Measurements from ENCODE around the gene ACO2.
"Not testable (repeated sequence)": the region's sequence is repeated elsewhere in the genome, so short reads cannot be mapped to it uniquely, and the experiment has no call there.

Gene ACO2

GRCh38 chr22:41468381-41469217, at the start of gene ACO2, which contains the start of gene PHF5A:
Gene ACO2, plus strand, starts transcription at chr22:41469117. Its CDS starts 30 bp downstream, at chr22:41469147.
Gene PHF5A, minus strand, starts transcription at chr22:41468692. Its CDS starts 39 bp downstream, at chr22:41468653.
- Histone ChIP-seq H3K27ac (ENCODE audit: low read length) (peak within 1 kb of the TSS; percentile 100), H3K27me3 (ENCODE audit: insufficient read depth, low read length) (no peaks in the 10 kb centered on the region), H3K9ac (ENCODE audit: low read depth, low read length) (peak within 1 kb of the TSS; percentile 99), H3K9me3 (ENCODE audit: insufficient read depth, low read depth, low read length) (no peaks in the 10 kb centered on the region), H3K36me3 (ENCODE audit: insufficient read depth, low read depth, low read length) (peaks cover 44% of the 10 kb centered on the region), H3K4me1 (ENCODE audit: insufficient read depth, low read length) (peaks cover 11% of the 10 kb centered on the region; the same call in 1 of the 2 replicates), H3K4me3 (ENCODE audit: low read length) (peak within 1 kb of the TSS; percentile 95)

GRCh38 chr22:41425660-41426365, 43.1 kb upstream of the ACO2 start:
- H3K36me3 ChIP-seq (ENCODE audit: insufficient read depth, low read depth, low read length) = no peaks in the 10 kb centered on the region
- H3K9me3 ChIP-seq (ENCODE audit: insufficient read depth, low read depth, low read length) = no peaks in the 10 kb centered on the region
- no peak overlapping the region for H3K27ac ChIP-seq (ENCODE audit: low read length)
- H3K9ac ChIP-seq (ENCODE audit: low read depth, low read length) = no peak overlapping the region
- H3K4me1 ChIP-seq (ENCODE audit: insufficient read depth, low read length) = no peaks in the 10 kb centered on the region
- no peak overlapping the region for H3K4me3 ChIP-seq (ENCODE audit: low read length)
- no peaks in the 10 kb centered on the region for H3K27me3 ChIP-seq (ENCODE audit: insufficient read depth, low read length)

- H3K4me3 ChIP-seq (ENCODE audit: low read length) = no peak overlapping the region
- no peaks in the 10 kb centered on the region for H3K9me3 ChIP-seq (ENCODE audit: insufficient read depth, low read depth, low read length)
- H3K27ac ChIP-seq (ENCODE audit: low read length) = no peak overlapping the region
- H3K9ac ChIP-seq (ENCODE audit: low read depth, low read length) = no peak overlapping the region
- H3K36me3 ChIP-seq (ENCODE audit: insufficient read depth, low read depth, low read length) = peaks cover 16% of the 10 kb centered on the region
- no peaks in the 10 kb centered on the region for H3K4me1 ChIP-seq (ENCODE audit: insufficient read depth, low read length)
- H3K27me3 ChIP-seq (ENCODE audit: insufficient read depth, low read length) = no peaks in the 10 kb centered on the region
Measured at GRCh38 chr22:41429232-41429950, 39.5 kb upstream of the ACO2 start.

GRCh38 chr22:41429951-41430332, 39.0 kb upstream of the ACO2 start:
- peaks cover 21% of the 10 kb centered on the region for H3K36me3 ChIP-seq (ENCODE audit: insufficient read depth, low read depth, low read length)
- no peaks in the 10 kb centered on the region for H3K9me3 ChIP-seq (ENCODE audit: insufficient read depth, low read depth, low read length)
- H3K4me1 ChIP-seq (ENCODE audit: insufficient read depth, low read length) = no peaks in the 10 kb centered on the region
- H3K27ac ChIP-seq (ENCODE audit: low read length) = no peak overlapping the region
- H3K27me3 ChIP-seq (ENCODE audit: insufficient read depth, low read length) = no peaks in the 10 kb centered on the region
- no peak overlapping the region for H3K4me3 ChIP-seq (ENCODE audit: low read length)
- no peak overlapping the region for H3K9ac ChIP-seq (ENCODE audit: low read depth, low read length)

GRCh38 chr22:41431656-41432055, 37.3 kb upstream of the ACO2 start:
- H3K4me3 ChIP-seq (ENCODE audit: low read length) = no peak overlapping the region
- no peak overlapping the region for H3K27ac ChIP-seq (ENCODE audit: low read length)
- H3K9me3 ChIP-seq (ENCODE audit: insufficient read depth, low read depth, low read length) = no peaks in the 10 kb centered on the region
- no peaks in the 10 kb centered on the region for H3K4me1 ChIP-seq (ENCODE audit: insufficient read depth, low read length)
- peaks cover 38% of the 10 kb centered on the region for H3K36me3 ChIP-seq (ENCODE audit: insufficient read depth, low read depth, low read length)
- no peak overlapping the region for H3K9ac ChIP-seq (ENCODE audit: low read depth, low read length)
- no peaks in the 10 kb centered on the region for H3K27me3 ChIP-seq (ENCODE audit: insufficient read depth, low read length)

GRCh38 chr22:41433480-41433879, 35.4 kb upstream of the ACO2 start:
- not testable (repeated sequence) for H3K9me3 ChIP-seq (ENCODE audit: insufficient read depth, low read depth, low read length); H3K27me3 ChIP-seq (ENCODE audit: insufficient read depth, low read length); H3K27ac ChIP-seq (ENCODE audit: low read length); H3K9ac ChIP-seq (ENCODE audit: low read depth, low read length); H3K4me3 ChIP-seq (ENCODE audit: low read length); H3K4me1 ChIP-seq (ENCODE audit: insufficient read depth, low read length)
- H3K36me3 ChIP-seq (ENCODE audit: insufficient read depth, low read depth, low read length) = peaks cover 52% of the 10 kb centered on the region

- peaks cover 62% of the 10 kb centered on the region for H3K36me3 ChIP-seq (ENCODE audit: insufficient read depth, low read depth, low read length)
- H3K4me3 ChIP-seq (ENCODE audit: low read length); H3K4me1 ChIP-seq (ENCODE audit: insufficient read depth, low read length): not testable (repeated sequence)
Measured at GRCh38 chr22:41434361-41435003, 34.4 kb upstream of the ACO2 start.

GRCh38 chr22:41435560-41435959, 33.4 kb upstream of the ACO2 start:
- Histone ChIP-seq H3K4me1 (ENCODE audit: insufficient read depth, low read length) (no peaks in the 10 kb centered on the region), H3K27me3 (ENCODE audit: insufficient read depth, low read length) (no peaks in the 10 kb centered on the region), H3K27ac (ENCODE audit: low read length) (no peak overlapping the region), H3K4me3 (ENCODE audit: low read length) (no peak overlapping the region), H3K9ac (ENCODE audit: low read depth, low read length) (no peak overlapping the region), H3K9me3 (ENCODE audit: insufficient read depth, low read depth, low read length) (no peaks in the 10 kb centered on the region), H3K36me3 (ENCODE audit: insufficient read depth, low read depth, low read length) (peaks cover 72% of the 10 kb centered on the region)

More at GRCh38 chr22:41434361-41435003, 34.4 kb upstream of the ACO2 start:
- H3K9me3 ChIP-seq (ENCODE audit: insufficient read depth, low read depth, low read length); H3K9ac ChIP-seq (ENCODE audit: low read depth, low read length); H3K27me3 ChIP-seq (ENCODE audit: insufficient read depth, low read length); H3K27ac ChIP-seq (ENCODE audit: low read length): not testable (repeated sequence)

GRCh38 chr22:41436322-41437113, 32.4 kb upstream of the ACO2 start:
- Histone ChIP-seq H3K27ac (ENCODE audit: low read length) (no peak overlapping the region), H3K9me3 (ENCODE audit: insufficient read depth, low read depth, low read length) (no peaks in the 10 kb centered on the region), H3K4me3 (ENCODE audit: low read length) (no peak overlapping the region), H3K9ac (ENCODE audit: low read depth, low read length) (no peak overlapping the region), H3K4me1 (ENCODE audit: insufficient read depth, low read length) (no peaks in the 10 kb centered on the region), H3K27me3 (ENCODE audit: insufficient read depth, low read length) (no peaks in the 10 kb centered on the region), H3K36me3 (ENCODE audit: insufficient read depth, low read depth, low read length) (peaks cover 80% of the 10 kb centered on the region)

GRCh38 chr22:41437198-41437597, 31.7 kb upstream of the ACO2 start:
- Histone ChIP-seq H3K27ac (ENCODE audit: low read length) (no peak overlapping the region), H3K9me3 (ENCODE audit: insufficient read depth, low read depth, low read length) (no peaks in the 10 kb centered on the region), H3K27me3 (ENCODE audit: insufficient read depth, low read length) (no peaks in the 10 kb centered on the region), H3K9ac (ENCODE audit: low read depth, low read length) (no peak overlapping the region), H3K4me3 (ENCODE audit: low read length) (no peak overlapping the region), H3K4me1 (ENCODE audit: insufficient read depth, low read length) (no peaks in the 10 kb centered on the region), H3K36me3 (ENCODE audit: insufficient read depth, low read depth, low read length) (peaks cover 85% of the 10 kb centered on the region)

- not testable (repeated sequence) for H3K4me3 ChIP-seq (ENCODE audit: low read length); H3K27me3 ChIP-seq (ENCODE audit: insufficient read depth, low read length); H3K9ac ChIP-seq (ENCODE audit: low read depth, low read length); H3K4me1 ChIP-seq (ENCODE audit: insufficient read depth, low read length); H3K27ac ChIP-seq (ENCODE audit: low read length); H3K9me3 ChIP-seq (ENCODE audit: insufficient read depth, low read depth, low read length)
- peaks cover 75% of the 10 kb centered on the region for H3K36me3 ChIP-seq (ENCODE audit: insufficient read depth, low read depth, low read length)
Measured at GRCh38 chr22:41440511-41440910, 28.4 kb upstream of the ACO2 start.

Data from iPS-20b (cell line).